AG04450 (cell line): ENCODE results near the gene SPATA1. TPM values are rescaled to one million over a fixed set of nuclear protein-coding genes. Genes with fewer than 3 reads are reported as not detected.

ENCODE experiments used
- polyA plus RNA-seq: library from polyadenylated mRNA; depleted of rRNA; stranded (reverse); fragments of >200 nt; gene quantifications from 2 replicates; pipeline ENCODE4 v1.2.3, GENCODE V29; 2011; rRNA removed

The SPATA1 gene
- polyA plus RNA-seq, 1 experiment, result 0.81 TPM

Other genes with a start within 250 kb of the SPATA1 start
- 0.99 and 1.0 TPM in 2 replicates for gene SAMD13, start 204.7 kb upstream of the SPATA1 start, polyA plus RNA-seq
- not detected in 2 replicates for gene DNASE2B, start 107.9 kb upstream of the SPATA1 start, polyA plus RNA-seq
- 36.4 and 46.5 TPM in 2 replicates for gene RPF1, start 27.1 kb upstream of the SPATA1 start, polyA plus RNA-seq
- gene GNG5, start 195 bp downstream of the SPATA1 start, polyA plus RNA-seq, result 124 and 136 TPM in 2 replicates
- gene CTBS, start 68.1 kb downstream of the SPATA1 start, polyA plus RNA-seq, result 25.0 and 37.3 TPM in 2 replicates
- 21.4 and 31.7 TPM in 2 replicates for gene SSX2IP, start 184.1 kb downstream of the SPATA1 start, polyA plus RNA-seq